SKM-1 (cell line): Measurements from ENCODE around the gene TMEM255A.

Experiments used
- DNase-seq: peaks from one replicate; lab custom pipeline; 2025; ENCODE audit not compliant: unreplicated experiment; lab: John Stamatoyannopoulos, UW

The TMEM255A gene

DNA sequence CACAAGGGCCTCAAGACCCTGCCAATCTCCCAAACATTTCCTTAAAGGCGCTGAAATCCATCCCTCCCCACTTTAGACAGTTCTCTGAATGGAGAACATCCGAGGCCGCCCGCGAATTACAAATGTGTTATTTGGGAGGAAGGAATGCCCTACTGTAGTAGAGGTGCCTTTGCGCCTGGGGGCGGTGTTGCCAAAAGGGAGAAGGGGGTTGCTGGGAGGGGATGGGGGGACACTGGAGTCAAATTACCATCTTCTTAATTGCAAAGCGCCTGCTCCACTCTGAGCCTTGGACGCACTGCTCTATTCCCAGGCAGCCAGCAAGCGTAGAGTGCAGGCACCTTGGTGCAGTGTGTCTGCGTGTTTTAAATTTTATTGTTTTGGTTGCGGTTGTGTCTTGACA, 2.7 kb downstream of the TMEM255A start:
- DNase-seq = no peak

DNA sequence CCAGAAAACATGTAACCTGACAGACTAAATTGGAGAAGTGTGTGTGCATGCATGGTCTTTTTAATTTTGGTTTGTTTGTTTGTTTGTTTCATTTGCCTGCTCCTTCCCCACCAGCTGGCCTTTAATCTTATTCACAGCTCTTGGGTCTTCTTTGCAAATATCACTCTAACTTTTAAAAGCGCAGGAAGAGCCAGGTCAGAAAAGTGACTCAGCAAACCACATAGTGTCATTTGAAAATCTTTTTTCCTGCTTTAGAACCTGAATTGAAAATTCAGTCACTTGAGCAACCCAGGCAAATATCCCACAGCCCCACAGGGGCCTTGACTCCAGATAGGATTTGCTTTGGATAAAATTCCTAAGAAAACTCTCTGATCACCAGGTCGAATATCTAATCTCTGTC, 4.6 kb downstream of the TMEM255A start:
- no peak for DNase-seq

DNA sequence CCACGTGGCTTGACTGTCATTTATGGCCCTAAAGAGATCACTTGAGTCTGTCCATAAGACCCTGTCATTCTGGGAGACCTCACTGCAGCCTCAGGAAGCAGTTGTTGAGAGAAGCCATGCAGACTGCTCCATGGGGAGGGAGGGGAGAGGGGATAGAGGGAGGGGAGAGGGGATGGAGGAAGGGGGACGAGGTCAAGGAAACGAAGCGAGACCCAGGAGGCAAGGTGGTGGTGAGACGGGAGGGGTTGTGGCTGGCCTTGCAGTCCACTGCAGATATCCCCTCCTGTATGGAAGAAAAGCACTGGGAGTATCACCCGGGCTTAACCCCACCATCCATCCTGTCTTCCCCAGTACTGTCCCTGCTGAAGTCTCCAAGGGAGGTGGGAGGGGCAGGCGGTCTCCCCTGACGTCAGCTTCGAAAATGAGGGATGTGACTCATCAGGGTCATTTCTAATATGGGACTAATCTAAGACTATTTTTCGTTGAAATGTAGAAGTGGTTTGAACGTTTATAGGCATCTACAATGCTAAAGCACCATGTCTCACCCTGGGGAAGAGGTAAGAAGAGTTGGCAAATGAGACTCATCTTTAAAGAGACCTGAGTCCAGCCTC, 5.6 kb downstream of the TMEM255A start:
- DNase-seq = no peak

DNA sequence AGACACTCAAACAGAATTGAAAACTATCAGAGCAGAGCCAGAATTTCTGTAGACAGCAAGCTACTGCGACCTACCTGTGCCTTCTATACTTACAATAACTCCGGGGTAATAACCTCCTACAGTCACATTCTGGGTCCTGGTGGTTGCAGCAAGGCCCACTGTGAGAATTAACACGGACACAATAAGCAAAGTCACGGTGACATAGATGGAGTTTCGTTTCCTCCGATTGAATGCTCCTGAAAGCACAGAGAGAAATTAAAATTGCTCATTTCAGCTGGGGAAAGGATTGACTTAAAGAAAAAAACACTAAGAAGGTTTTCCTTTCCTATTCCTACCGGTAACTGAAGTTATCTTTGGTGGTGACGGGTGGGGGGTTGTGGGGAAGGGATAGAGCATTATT, 7.0 kb downstream of the TMEM255A start:
- no peak for DNase-seq

DNA sequence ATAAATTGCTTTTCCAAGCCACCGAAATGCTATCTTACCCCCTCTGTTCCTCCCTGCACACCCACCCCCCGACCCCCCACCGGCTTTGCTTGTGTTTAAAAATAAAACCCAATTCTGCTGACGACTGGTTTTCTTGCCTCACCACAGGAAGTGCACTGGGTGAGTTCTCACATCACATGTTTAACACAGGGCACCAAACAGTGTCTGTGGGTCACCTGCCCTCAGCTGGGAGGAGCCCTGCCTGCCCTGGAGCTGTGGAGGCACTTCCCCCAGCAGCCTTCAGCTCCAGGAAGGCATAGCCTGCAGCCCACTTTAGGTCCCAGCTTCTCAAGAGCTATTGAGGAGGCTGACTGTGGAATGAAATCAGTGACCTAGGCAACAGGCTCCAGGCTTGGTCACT, 8.8 kb downstream of the TMEM255A start:
- DNase-seq = no peak

DNA sequence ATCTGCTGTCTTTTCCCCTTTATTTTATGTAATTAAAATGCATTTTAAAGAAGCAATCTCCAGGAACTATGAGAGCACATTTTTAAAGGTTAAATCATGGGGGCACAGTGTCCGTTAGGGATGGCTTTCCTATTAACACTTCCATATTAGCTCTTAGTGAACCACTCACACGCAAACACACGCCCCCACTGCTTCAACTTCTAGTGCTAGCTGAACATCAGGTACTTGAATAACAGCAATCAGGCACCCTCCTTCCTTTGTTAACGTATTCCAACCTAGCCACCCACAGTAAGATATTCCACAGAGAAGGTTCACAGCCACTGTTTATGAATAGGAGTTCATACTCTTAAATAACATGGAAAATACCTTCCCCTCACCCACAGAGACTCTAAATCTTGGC, 9.3 kb downstream of the TMEM255A start:
- DNase-seq = no peak

DNA sequence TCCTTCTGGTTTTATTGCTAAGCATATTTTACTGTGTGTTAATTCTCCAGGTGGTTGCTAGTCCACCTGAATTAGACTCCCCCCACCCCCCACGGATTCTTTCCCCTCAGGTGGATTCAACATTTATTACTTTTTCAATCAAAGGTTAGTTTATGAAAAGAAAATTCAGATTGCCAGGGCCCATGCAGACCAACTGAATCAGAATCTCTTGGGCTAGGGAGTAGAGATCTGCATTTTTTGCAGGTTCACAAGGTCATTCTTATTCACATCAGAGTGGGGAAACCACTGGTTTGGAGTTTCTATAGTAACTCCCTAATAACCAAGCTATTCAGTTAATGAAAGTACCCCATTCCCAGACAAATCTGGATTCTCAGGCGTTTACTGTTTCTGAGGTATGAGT, 9.8 kb downstream of the TMEM255A start:
- no peak for DNase-seq

DNA sequence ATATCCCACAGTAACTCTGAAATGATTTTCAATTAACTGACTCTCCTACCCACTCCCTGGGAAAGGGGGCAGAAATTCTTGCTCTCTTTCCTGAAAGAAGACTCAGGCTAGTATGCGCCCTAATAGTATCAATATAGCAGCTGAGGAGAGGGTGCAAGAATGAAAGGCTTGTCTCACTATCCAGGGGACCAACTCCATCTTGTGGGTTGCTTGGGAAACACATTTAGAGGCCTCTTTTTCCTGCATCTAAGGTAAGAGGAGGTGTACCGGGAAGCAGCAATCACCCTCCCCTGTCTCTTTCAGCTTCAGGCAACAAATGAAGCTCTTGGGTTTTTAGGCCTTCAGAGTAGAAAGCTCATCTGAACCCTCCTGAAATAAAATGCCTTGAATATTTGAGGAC, 11.3 kb downstream of the TMEM255A start:
- DNase-seq = no peak

- no peak for DNase-seq
Observed at GRCh38 chrX:120297923-120298322, 13.3 kb downstream of the TMEM255A start.

DNA sequence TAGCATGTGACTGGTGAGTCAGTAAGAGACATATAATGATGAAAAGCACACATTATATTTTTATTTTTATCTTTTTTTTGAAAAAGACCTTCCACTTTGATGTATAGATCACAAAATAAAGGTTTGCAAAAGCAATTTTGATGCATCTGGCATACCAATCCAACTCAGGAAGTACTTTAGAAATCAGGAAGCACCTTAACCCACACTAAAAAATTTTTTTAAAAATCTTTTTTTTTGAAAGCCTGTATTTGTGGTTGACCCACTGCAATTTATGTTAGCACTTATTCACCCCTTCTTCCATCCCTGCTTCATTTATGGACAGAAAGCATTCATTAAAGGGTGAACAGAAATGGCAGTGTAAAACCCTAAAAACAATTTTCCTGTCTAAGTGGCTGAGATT, 16.6 kb downstream of the TMEM255A start:
- no peak for DNase-seq

DNA sequence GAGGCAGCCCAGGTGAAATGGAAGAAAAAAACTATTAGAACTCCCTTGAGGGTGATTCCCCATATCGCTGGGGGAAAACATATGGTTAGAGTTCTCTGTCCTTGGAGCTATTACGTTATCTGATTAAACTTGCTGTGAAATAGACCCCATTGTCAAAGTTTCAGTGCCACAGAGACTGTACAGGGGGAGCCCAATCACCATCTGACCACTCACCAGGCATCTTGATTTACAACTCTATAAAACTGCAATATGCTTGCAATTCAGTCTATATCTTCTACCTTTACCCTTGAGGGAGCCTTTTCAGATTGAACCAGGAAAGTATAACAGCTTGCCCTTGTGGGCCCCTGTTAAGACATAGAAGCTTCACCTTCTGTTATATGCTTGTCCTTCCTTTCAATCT, 18.2 kb downstream of the TMEM255A start:
- no peak for DNase-seq

- DNase-seq = no peak
Observed at GRCh38 chrX:120291211-120291610, 20.1 kb downstream of the TMEM255A start.

- DNase-seq = no peak
Observed at GRCh38 chrX:120290107-120290506, 21.2 kb downstream of the TMEM255A start.

GRCh38 chrX:120287513-120288112, 23.6 kb downstream of the TMEM255A start:
- DNase-seq = no peak

GRCh38 chrX:120286733-120287512, 24.3 kb downstream of the TMEM255A start:
- no peak for DNase-seq

GRCh38 chrX:120282697-120283096, 28.6 kb downstream of the TMEM255A start:
- no peak for DNase-seq

DNA sequence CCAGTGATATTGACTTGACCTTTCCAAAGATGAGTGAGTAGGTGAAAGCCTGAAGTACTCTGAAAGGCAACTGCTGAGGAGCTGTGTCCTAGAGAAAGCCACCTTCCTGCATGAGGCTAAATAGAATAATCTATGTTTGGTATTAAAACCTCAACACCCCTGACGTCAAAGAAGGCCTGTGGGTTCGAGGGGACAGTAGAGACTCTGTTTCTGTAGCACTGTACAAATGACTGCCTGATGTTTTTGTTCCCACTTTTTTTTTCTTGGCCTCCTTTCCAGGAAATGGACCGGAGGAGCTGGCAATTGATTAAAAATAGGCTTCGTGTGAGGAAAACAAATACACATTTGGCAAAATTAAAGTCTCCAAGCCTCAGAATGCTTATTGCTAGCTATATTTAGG, 29.5 kb downstream of the TMEM255A start:
- no peak for DNase-seq

DNA sequence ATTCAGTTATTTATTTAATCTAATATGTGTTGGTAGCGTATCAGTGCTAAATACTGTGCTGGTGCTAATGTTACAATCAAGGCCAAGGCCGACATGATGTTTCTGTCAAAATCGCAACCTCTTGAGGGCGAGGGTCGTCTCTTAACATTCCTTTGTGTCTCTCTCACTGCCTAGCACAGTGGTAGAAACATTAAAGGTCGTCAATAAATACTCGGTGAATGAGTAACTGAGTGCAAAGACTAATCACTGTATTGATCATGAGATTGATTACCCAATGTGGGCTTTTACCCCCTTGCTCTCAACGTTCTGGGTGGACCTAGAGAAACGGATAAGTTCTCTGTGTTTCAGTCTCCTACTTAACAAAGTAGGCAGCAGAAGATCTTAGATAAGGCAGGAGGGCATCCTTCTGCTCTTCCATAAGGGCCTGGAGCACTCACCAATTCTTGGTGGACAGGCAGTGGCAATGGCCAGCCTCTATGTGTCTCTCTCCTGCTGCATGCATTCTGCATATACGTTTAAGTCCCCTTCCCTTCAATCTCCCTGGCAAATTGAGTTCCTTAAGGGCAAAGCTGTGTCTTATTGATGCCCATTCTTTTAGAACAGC, 30.1 kb downstream of the TMEM255A start:
- DNase-seq = no peak

GRCh38 chrX:120274958-120275357, 36.3 kb downstream of the TMEM255A start:
- no peak for DNase-seq

GRCh38 chrX:120274145-120274544, 37.1 kb downstream of the TMEM255A start:
- DNase-seq = no peak

- no peak for DNase-seq
Observed at GRCh38 chrX:120271218-120271617, 40.0 kb downstream of the TMEM255A start.

GRCh38 chrX:120270567-120270966, 40.7 kb downstream of the TMEM255A start:
- no peak for DNase-seq
